Endodermal cell (in vitro differentiated cells): ENCODE results near the gene RNFT1. TPM values are rescaled to one million over a fixed set of nuclear protein-coding genes. Genes with fewer than 3 reads are reported as not detected.
"Not testable (repeated sequence)": the region's sequence is repeated elsewhere in the genome, so short reads cannot be mapped to it uniquely, and the experiment has no call there.

Source experiments
- DNase-seq: peaks from one replicate; pipeline ENCODE4 v3.0.0-alpha.2; 2017
- H3K27ac ChIP-seq: 2 replicates; pipeline ENCODE4 v1.5.1; 2013; ENCODE audit warnings: mild to moderate bottlenecking, low read depth, low read length, moderate library complexity
- H3K27me3 ChIP-seq: 2 replicates; pipeline ENCODE4 v1.6.1; 2013; ENCODE audit warnings: mild to moderate bottlenecking, low read length, moderate library complexity; ENCODE audit not compliant: insufficient read depth, control insufficient read depth, poor library complexity, severe bottlenecking
- H3K36me3 ChIP-seq: 2 replicates; pipeline ENCODE4 v1.7.0; 2013; ENCODE audit warnings: mild to moderate bottlenecking, low read length, moderate library complexity; ENCODE audit not compliant: control insufficient read depth, insufficient read depth
- H3K4me1 ChIP-seq: one replicate; pipeline ENCODE4 v1.7.0; 2013; ENCODE audit warnings: low read length; ENCODE audit not compliant: control insufficient read depth, insufficient read depth
- H3K4me3 ChIP-seq: 2 replicates; pipeline ENCODE4 v1.5.1; 2013; ENCODE audit warnings: mild to moderate bottlenecking, low read length, moderate library complexity
- H3K9ac ChIP-seq: 2 replicates; pipeline ENCODE4 v1.6.1; 2013; ENCODE audit warnings: mild to moderate bottlenecking, low read length, moderate library complexity; ENCODE audit not compliant: poor library complexity, severe bottlenecking; ENCODE audit errors: extremely low read depth
- H3K9me3 ChIP-seq: 2 replicates; pipeline ENCODE4 v1.6.1; 2013; ENCODE audit warnings: mild to moderate bottlenecking, low read length, moderate library complexity; ENCODE audit not compliant: control insufficient read depth
- H3K27ac Mint-ChIP-seq: 2 replicates; pipeline ENCODE4 v1.8.0; 2020; ENCODE audit warnings: mixed read lengths
- H3K27me3 Mint-ChIP-seq: 2 replicates; pipeline ENCODE4 v1.8.0; 2021; ENCODE audit warnings: mild to moderate bottlenecking, mixed read lengths; ENCODE audit not compliant: insufficient read depth
- H3K36me3 Mint-ChIP-seq: 2 replicates; pipeline ENCODE4 v1.8.0; 2020; ENCODE audit warnings: low read depth, mixed read lengths
- H3K4me1 Mint-ChIP-seq: 2 replicates; pipeline ENCODE4 v1.8.0; 2020; ENCODE audit warnings: mixed read lengths
- H3K4me3 Mint-ChIP-seq: 2 replicates; pipeline ENCODE4 v1.8.0; 2020; ENCODE audit warnings: mild to moderate bottlenecking, moderate library complexity, mixed read lengths
- H3K9me3 Mint-ChIP-seq: 2 replicates; pipeline ENCODE4 v1.8.0; 2020; ENCODE audit warnings: mild to moderate bottlenecking, mixed read lengths
- WGBS, 2 experiments: methylation state at CpG; one replicate each; pipeline versions ENCODE4 v1.1.5 to v1.1.7; 2013; ENCODE audit warnings: missing lambda C conversion rate in 2 of 2, mixed read lengths in 1 of 2; ENCODE audit not compliant: insufficient coverage in 1 of 2, insufficient read length in 1 of 2; 5-methylcytosine and 5-hydroxymethylcytosine counted together
- total RNA-seq, 2 donors: library from RNA; stranded (reverse); fragmentation: NEBNext Ultra II Directional in 1 of 2; extraction: Animal tissue kit (Norgen Biotek cat#: 25700) in 1 of 2; gene quantifications; 2 replicates in 1 of 2; 3 replicates in 1 of 2; pipeline ENCODE4 v1.2.1, GENCODE V29; 2021
- TF ChIP-seq, protein P1 (sequence below): fragments of 200-600 bp; sonication (generic); conservative IDR thresholded peaks from 2 replicates; pipeline ENCODE4 v1.5.0; 2021; ENCODE audit warnings: antibody characterized with exemption, mild to moderate bottlenecking

RNFT1 gene
- total RNA-seq, 2 donors from 2014 or later = 8.6 to 14.7 TPM

DNA sequence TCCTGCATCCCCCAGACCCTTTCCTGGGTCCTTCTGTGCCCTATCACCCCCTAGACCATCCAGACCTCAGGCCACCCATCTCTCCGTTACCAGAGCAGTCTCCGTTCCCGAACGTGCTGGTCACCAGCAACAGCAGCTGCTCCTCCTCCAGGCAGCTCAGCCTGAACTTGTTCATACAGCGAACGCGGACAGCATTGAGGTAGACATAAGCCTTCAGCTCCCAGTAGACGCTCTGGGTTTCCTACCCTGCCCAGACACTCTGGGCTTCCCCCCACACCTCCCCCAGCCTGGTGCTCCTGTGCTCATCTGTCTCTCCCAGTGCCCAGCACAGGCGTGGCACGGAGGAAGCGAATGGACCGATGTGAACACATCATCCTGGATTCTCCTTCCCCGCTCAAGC is 41.6 kb upstream of the RNFT1 start:
- no peaks in the 10 kb centered on the region for H3K9me3 ChIP-seq
- DNase-seq = peak; percentile 44
- no peak overlapping the region for H3K27ac Mint-ChIP-seq

DNA sequence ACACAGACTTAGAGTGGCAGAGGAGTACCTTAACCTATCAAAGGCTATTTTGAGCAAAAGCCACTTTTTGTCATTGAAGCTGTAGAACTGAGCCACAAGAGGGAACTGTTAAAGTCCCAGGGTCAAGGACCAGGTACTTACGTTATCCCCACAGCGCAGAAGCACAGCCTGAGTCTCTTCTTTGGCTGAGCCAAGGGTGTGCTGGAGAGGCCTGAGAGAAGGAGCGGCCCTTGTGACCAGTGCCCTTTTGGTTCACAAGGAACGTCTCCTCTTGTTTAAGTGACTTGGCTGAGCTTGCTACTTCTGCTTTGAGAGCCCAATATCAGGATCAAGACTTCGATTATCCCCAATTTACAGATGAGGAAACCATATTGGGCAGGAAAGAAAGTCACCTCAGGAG is 40.0 kb upstream of the RNFT1 start:
- H3K4me3 Mint-ChIP-seq, H3K9me3 Mint-ChIP-seq, H3K4me1 Mint-ChIP-seq, H3K9ac ChIP-seq, H3K36me3 ChIP-seq, H3K4me1 ChIP-seq, H3K27ac Mint-ChIP-seq, H3K4me3 ChIP-seq, H3K27me3 Mint-ChIP-seq, DNase-seq, H3K36me3 Mint-ChIP-seq, H3K27me3 ChIP-seq, H3K9me3 ChIP-seq, H3K27ac ChIP-seq: not testable (repeated sequence)
- 82 to 84% methylated on average over 4 to 5 of the region's 5 CpGs for WGBS, 2 experiments
- TF ChIP-seq, protein P1, sequence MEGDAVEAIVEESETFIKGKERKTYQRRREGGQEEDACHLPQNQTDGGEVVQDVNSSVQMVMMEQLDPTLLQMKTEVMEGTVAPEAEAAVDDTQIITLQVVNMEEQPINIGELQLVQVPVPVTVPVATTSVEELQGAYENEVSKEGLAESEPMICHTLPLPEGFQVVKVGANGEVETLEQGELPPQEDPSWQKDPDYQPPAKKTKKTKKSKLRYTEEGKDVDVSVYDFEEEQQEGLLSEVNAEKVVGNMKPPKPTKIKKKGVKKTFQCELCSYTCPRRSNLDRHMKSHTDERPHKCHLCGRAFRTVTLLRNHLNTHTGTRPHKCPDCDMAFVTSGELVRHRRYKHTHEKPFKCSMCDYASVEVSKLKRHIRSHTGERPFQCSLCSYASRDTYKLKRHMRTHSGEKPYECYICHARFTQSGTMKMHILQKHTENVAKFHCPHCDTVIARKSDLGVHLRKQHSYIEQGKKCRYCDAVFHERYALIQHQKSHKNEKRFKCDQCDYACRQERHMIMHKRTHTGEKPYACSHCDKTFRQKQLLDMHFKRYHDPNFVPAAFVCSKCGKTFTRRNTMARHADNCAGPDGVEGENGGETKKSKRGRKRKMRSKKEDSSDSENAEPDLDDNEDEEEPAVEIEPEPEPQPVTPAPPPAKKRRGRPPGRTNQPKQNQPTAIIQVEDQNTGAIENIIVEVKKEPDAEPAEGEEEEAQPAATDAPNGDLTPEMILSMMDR = peak; percentile 11

More for the DNA sequence above, 41.6 kb upstream of the RNFT1 start:
- Histone ChIP-seq H3K4me3 (no peak overlapping the region), H3K36me3 (no peaks in the 10 kb centered on the region), H3K4me1 (no peaks in the 10 kb centered on the region), H3K27me3 (no peaks in the 10 kb centered on the region), H3K27ac (no peak overlapping the region), H3K9ac (no peak overlapping the region)
- no peak overlapping the region for H3K4me3 Mint-ChIP-seq
- H3K36me3 Mint-ChIP-seq = no peaks in the 10 kb centered on the region
- H3K9me3 Mint-ChIP-seq = no peaks in the 10 kb centered on the region
- H3K4me1 Mint-ChIP-seq = no peaks in the 10 kb centered on the region
- H3K27me3 Mint-ChIP-seq = no peaks in the 10 kb centered on the region
- WGBS, 2 experiments = 94 to 95% methylated on average over 8 to 12 of the region's 13 CpGs
- TF ChIP-seq, protein P1 = no peak

- not testable (repeated sequence) for H3K4me3 ChIP-seq, H3K4me1 ChIP-seq
- 83% methylated on average over 3 of the region's 3 CpGs; no CpG with 5 or more reads in 1 of the 2 experiments for WGBS, 2 experiments
Observed at GRCh38 chr17:60002405-60002804, 37.9 kb upstream of the RNFT1 start.

DNA sequence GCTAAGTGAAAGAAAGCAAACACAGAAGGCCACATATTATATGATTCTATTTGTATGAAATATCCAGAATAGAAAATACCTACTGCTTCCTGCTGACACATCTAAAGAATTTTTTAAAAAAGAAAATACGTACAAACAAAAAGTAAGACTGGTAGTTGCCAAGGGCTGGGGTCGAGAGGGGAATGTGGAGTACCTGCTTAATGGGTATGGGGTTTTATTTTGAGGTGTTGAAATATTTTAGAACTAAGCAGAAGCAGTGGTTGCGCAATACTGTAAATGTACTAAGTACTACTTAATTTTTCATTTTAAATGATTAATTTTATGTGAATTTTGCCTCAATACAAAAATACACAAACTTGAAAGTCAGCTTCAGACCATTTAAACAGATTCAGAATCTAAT is 32.1 kb upstream of the RNFT1 start:
- 96% methylated on average over 2 of the region's 3 CpGs; no CpG with 5 or more reads in 1 of the 2 experiments for WGBS, 2 experiments
- not testable (repeated sequence) for H3K4me3 ChIP-seq, H3K9me3 ChIP-seq, H3K27me3 ChIP-seq, H3K9me3 Mint-ChIP-seq, DNase-seq, H3K36me3 ChIP-seq, H3K4me3 Mint-ChIP-seq, H3K9ac ChIP-seq, H3K27me3 Mint-ChIP-seq, H3K36me3 Mint-ChIP-seq, H3K27ac ChIP-seq, H3K4me1 ChIP-seq, H3K27ac Mint-ChIP-seq, H3K4me1 Mint-ChIP-seq

More at GRCh38 chr17:60002405-60002804, 37.9 kb upstream of the RNFT1 start:
- H3K9me3 ChIP-seq, H3K27me3 Mint-ChIP-seq, H3K9me3 Mint-ChIP-seq, H3K9ac ChIP-seq, H3K27me3 ChIP-seq, H3K27ac ChIP-seq, H3K4me3 Mint-ChIP-seq, H3K36me3 ChIP-seq, H3K4me1 Mint-ChIP-seq, H3K27ac Mint-ChIP-seq, H3K36me3 Mint-ChIP-seq, DNase-seq: not testable (repeated sequence)

GRCh38 chr17:59975166-59975565 is 10.6 kb upstream of the RNFT1 start:
- H3K4me1 ChIP-seq, H3K4me1 Mint-ChIP-seq, H3K36me3 ChIP-seq, H3K4me3 Mint-ChIP-seq, DNase-seq, H3K9me3 ChIP-seq, H3K27me3 Mint-ChIP-seq, H3K27ac ChIP-seq, H3K9ac ChIP-seq, H3K4me3 ChIP-seq, H3K9me3 Mint-ChIP-seq, H3K27ac Mint-ChIP-seq, H3K27me3 ChIP-seq, H3K36me3 Mint-ChIP-seq: not testable (repeated sequence)
- WGBS, 2 experiments = 93 to 97% methylated on average over 2 to 3 of the region's 6 CpGs

DNA sequence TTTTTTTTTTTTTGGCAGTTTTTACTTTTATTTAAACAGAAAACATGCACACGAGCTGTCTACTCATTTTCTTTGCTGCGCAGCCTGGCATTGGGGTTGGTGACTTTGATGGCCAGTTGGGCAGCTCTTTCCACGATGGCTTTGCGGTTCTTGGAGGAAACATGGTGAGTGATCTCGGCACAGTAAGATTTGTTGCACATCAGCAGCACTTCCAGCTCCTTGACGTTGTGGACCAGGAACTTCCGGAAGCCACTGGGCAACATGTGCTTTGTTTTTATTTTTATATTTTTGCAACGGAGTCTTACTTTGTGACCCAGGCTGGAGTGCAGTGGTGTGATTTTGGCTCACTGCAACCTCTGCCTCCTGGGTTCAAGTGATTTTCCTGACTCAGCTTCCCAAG is 8.9 kb upstream of the RNFT1 start:
- H3K4me3 Mint-ChIP-seq, H3K9ac ChIP-seq, H3K36me3 ChIP-seq, H3K9me3 Mint-ChIP-seq, H3K27ac ChIP-seq, H3K27me3 Mint-ChIP-seq, H3K27ac Mint-ChIP-seq, H3K4me1 Mint-ChIP-seq, H3K36me3 Mint-ChIP-seq, H3K4me1 ChIP-seq, H3K9me3 ChIP-seq, H3K27me3 ChIP-seq, H3K4me3 ChIP-seq, DNase-seq: not testable (repeated sequence)
- 92 to 94% methylated on average over 8 of the region's 8 CpGs for WGBS, 2 experiments
